Stimulated activated CD4-positive, alpha-beta T cell treated with anti-CD3 and anti-CD28 coated beads, Interleukin-15, amount 100 ng/mL, for 48 hours (primary cell): ENCODE results near the gene CA6.
"Not testable (repeated sequence)": the region's sequence is repeated elsewhere in the genome, so short reads cannot be mapped to it uniquely, and the experiment has no call there.

Experiments
- DNase-seq, 2 donors: peaks; one replicate each; pipeline ENCODE4 v3.0.0-alpha.2; 2020; ENCODE audit warnings: low read depth in 2 of 2

The CA6 gene

DNA sequence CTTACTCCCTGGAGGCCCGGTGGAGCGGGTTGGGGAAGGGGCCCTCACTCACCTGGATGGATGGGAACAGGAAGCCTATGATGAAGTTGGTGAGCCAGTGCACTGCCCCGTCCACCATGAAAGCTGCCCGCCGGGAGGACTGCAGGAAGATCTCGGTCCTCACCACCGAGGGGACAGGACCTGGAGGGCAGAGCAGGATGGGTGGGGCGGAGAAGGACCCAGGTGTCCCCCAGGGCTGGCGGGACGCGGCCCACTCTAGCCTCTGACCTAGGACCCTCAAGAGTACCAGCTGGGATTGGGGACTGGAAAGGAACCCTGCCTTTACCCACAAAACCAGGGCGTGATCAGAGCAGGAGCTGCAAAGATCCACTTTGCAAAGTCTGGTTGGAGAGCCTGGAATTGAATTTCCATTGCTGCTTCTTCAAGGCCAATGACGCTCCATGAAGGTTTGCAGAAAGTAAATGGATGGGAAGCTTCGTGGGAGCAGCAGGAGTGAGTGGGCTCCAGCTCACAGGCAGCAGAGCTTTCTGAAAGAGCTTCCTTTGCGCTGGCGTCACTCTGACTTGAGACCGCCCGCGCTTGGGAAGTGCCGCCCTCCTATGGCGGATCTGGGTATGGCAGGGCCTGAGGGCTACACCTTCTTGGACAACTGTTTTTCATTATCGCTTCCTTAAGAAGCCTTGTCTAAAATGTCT is 59.2 kb downstream of the CA6 start:
- DNase-seq = peak; percentile 64 to 79

DNA sequence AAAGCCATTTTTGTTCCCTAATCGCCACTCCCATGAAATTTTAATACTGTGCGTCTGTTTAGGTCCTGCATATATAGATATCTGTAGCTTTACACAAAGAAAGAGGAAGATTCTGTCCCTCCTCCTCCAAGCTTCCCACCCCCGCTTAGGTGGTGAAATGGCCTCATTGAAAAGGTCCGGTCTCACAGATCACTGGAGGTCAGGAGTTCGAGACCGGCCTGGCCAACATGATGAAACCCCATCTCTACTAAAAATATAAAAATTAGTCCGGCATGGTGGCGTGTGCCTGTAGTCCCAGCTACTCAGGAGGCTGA is 59.7 kb downstream of the CA6 start:
- no peak for DNase-seq

DNA sequence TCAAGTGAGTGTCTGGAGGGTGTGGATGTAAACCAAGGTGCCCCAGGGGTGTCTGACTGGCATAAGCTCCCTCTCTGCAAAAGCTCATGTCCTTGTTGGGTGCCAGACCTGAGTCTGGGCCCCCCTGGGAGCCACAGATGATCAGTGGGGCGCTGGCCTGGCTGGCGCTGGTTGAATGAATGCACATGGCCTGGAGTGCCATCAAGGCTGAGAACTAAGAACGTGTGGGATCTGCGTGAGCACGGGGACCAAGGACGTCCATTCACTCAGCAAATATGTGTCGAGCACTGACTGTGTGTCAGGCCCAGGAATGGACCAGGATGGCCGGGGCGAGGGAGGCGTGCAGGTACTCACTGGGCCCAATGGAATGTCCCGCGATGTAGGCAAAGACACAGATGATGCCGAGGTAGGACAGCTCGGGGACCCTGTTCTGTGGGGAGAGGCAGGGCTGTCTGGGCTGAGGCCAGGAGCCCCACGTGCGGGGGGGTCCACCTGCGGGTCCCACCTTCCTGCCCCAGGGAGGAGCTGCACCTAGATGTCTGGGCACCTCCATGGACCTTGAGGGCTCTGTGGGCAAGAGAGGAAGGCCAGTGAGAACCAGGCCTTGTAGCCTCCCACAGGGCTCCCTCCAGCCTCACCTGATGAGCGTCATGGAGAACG is 61.4 kb downstream of the CA6 start:
- no peak for DNase-seq

DNA sequence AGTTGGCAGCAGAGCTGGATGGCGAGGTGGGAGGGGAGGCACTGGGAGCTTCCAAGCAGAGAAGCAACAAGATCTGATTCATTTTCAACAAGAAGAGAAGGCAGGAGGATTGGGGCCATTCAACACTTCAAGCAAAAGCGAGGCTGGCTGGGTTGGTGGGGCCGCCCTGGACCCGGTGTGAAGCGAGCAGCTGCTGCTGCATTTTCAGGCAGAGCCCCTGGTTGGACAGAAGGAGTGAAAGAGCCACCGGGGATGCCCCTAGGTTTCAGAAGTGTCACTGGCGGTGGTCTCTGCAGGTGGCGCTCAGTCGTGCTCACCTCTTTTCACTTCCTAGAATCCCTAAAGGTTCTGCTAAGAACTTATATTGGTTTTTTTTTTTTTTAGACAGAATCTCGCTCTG is 62.6 kb downstream of the CA6 start:
- no peak for DNase-seq

DNA sequence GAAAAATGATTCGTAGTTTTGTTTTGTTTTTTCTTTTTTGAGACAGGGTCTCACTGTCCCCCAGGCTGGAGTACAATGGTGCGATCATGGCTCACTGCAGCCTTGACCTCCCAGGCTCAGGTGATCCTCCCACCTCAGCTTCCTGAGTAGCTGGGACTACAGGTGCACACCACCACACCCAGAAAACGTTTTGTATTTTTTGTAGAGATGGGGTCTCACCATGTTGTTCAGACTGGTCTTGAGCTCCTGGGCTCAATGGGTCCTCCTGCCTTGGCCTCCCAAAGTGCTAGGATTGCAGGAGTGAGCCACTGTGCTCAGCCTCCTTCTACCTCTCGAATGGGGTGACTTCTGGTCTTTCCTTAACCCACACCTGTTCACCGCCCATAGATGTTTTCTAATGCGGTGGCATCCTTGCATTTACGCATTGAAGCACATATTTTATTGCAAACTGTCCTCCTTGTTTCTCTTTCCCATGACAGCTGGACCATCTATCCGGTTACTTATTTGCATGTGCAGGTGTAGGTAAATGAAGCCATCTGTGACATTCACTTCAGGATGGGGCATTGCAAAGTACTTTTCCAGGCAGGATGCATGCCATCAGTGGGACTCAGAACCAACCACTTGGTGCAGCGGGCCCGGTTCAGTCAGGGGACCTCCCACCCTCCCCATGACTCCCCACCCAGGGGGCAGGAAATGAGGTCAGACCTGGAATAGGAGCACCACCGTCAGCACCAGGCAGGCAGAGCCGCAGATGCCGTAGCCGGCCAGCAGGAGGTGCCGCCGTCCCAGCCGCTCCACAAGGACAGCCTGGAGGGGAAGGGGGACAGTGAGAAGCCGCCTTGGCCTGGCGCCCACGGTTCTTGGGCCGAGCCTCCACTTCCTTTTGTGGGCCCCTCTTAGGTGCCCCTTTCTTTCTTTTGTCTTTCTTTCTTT is 64.0 kb downstream of the CA6 start:
- peak in 1 of 2 donors; percentile 34 for DNase-seq

DNA sequence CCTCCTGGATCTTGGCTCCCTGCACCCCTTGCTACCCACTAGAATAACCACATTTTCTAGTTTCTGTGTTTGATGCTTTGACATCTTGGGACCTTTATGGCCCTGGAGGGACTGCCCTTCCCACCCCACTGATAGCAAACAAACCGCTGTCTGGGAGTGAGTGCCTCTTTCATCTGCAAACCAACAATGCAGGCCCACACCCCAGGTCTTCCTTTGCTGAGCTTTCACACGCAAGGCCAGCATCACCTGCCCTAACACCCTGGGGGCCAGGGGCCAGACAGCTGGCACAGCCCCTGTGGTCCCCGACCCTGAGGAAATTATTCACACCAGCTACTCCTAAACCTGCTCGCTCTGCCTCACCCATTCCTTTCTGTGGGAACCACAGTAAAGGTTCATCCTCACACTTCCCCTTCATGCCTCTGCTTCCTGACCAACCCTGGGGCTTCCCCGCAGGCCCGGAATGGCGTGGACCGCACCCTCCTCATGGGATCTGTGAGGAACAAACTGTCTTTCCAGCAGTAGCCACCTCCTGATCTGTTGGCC is 65.2 kb downstream of the CA6 start:
- no peak for DNase-seq

DNA sequence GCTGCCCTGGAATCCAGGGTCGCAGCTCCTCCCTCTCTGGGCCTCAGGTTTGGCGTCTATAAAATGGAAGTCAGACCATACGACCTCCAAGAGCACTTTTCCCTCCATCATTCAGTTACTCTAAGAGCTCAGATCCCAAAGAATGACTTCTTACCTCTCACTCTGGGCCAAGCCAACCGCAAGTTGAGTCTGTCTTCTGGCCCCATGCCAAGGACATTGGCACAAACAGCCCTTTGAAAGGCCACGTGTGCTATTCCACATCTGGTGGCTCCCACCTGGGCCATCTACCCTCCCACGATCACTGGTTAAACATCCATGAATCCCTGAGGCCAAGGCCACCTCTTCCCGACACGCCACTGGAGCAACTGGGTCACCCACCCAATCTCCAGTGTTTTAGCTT is 68.2 kb downstream of the CA6 start:
- DNase-seq = no peak

DNA sequence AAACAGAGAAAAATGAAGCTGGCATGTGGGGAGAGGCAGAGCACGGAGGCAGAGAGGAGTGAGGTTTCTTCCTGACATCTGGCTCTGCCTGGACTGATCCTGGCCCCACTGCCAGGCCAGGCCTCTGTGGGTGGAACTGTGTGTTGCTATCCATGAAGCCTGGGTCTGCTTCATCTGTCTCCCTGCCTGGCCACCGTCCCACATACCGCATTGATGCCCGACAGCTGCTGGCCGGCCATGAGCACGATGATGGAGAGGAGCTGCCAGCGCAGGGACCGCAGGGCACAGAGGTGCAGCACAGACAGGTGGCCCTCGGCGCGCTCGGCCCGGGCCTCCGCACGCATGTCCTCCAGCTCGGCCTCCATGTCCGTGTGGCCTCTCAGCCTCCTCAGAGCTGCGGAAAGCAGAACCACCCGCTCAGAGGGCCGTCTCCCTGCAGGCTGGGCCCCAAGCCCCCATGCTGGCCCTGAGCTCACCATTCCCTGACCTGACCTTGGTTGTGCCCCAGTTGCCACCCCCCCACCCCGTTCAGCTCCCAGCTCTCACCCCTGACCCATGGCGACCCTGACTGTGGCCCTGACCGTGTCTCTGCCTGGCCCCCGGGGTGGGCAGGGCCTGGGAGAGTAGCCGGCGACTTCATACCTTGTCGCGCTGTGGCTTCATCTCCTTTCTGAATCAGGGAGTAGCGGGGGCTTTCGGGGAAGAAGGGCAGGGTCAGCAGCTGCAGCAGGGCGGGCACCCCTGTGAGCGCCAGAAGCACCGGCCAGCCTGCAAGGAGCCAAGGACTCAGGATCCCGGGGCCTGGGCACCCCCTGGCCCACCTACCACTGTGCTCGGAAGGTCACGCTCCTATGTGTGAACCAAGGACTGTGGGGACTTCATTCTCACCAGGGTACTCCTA is 69.1 kb downstream of the CA6 start:
- DNase-seq = no peak

DNA sequence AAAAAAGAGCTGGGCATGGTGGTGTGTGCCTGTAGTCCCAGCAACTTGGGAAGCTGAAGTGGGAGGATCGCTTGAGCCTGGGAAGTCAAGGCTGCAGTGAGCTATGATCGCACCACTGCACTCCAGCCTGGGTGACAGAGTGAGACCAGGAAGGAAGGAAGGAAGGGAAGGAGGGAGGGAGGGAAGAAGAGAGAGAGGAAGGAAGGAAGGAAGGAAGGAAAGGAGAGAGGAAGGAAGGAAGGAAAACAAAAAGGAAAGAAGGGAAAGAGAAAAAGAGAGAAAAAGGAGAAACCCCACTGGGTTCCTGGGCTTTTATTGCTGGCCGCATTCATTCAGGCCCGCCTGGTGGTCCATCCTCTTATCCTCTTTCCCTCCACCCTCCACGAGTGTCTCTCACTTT is 70.8 kb downstream of the CA6 start:
- no peak for DNase-seq

DNA sequence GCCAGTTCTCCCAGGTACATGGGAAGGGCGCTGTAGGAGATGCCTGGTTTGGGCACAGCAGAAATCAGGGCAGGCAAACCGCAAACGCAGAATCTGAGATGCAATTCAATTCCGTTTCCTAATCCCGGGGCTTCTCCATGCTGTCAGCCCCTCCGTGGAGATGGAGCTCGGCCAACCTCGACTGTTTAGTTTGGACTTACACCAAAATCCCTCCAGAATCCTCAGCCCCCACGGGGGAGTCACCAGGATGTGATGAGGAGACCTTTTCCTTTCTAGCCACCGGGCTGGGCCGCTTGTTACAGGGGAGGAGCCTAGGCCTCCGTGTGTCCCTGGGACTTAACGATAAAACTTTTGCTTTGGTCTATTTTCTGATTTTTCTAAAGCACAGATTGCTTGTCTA is 72.7 kb downstream of the CA6 start:
- no peak for DNase-seq

DNA sequence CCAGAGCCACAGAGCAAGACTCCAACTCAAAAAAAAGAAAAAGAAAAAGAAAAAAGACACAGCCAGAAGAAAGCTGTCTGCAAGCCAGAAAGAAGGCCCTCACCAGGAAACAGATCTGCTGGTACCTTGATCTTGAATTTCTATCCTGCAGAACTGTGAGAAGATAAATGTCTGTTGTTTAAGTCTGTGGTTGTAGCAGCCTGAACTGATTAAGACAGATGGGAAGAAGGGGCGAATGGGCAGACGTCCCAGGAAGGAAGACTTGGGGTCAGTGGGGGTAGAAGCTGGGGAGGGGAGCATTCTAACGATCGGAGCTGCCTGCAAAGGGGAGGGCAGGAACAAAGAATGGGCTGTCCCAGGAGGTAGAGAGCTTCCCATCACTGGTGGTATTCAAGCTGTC is 74.2 kb downstream of the CA6 start:
- DNase-seq = no peak

DNA sequence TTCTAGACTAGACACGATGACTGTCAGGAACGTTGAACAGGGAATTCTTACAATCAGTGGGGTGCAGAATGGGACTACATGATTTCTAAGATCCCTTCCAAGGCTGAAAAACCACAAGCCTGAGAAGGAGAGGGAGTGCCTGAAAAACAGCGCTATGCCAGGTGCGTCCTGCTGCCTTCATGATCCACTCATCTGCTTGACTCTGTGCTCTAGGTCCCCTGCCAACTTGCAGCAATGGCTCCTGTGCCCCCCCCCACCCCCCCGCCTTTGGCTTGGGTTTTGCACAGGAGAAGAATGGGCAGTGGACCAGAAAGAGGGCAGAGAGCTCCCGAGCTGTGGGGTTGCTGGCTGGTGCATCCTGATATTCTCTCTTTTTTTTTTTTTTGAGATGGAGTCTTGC is 74.6 kb downstream of the CA6 start:
- DNase-seq = no peak

DNA sequence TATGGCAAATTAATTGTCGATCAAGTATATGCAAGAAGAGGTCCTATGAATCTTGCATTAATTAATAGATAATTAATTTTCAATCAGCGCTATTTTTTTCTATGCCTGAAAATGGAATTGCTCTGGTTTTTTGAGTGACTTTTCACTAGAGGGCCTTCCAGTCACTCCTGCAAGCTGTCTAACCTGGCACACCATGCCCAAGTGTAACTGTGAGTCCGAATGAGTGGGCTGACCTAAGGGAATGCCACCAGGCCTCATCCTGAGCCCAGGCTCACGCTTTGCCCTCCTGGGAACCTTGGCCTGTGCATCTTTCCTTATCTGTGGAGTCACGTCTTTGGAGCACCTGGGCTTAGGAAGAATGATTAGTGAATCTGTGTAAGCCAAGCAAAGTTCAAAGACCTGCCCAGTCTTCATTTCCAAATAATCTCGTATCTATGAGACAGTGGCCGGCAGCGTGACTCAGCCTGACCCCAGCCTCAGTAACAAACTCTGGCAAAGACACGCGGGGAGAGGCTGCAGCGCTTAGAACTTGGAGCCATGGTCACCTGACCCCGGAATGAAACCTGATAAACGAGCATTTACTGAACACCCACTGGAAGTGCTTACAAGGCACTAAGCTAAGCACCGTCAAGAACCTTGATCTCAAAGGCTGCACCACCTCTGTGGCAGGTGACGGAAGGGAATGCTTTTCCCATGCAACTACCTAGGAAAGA is 76.5 kb downstream of the CA6 start:
- DNase-seq = not testable (repeated sequence)

DNA sequence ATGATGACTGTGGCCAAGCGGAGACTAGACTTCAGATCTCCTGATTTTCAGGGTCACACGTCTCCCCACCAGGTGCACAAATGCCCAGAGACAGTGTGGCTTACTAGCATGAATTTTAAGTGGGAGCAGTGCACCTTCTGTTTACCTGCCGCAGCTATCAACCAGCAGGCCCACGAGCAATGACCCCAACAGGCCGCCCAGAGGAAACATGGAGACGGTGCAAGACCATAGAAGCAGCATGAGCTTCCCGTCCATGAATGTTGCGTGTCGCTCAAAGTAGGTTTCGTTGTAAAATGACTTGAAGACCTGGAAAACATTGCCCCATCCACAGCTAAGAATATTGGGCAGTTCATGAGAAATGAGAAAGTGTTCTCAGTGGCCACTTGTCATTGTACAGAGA is 77.1 kb downstream of the CA6 start:
- no peak for DNase-seq
